GM23248 (cell line): ENCODE results near the gene PAQR8.

Experiments
- EZH2 ChIP-seq: fragments of 200-600 bp; sonication (generic); IDR thresholded peaks from 2 replicates; pipeline ENCODE4 v1.6.1; 2018; ENCODE audit warnings: antibody characterized with exemption, mild to moderate bottlenecking; ENCODE audit not compliant: insufficient read depth, poor library complexity, severe bottlenecking
- EZH2phosphoT487 ChIP-seq: fragments of 200-600 bp; sonication (generic); IDR thresholded peaks from 2 replicates; pipeline ENCODE4 v1.6.1; 2018; ENCODE audit warnings: antibody characterized with exemption, moderate library complexity, mild to moderate bottlenecking, low read depth; ENCODE audit not compliant: insufficient read depth

- TF ChIP-seq EZH2phosphoT487: no peak
- no peak for TF ChIP-seq EZH2
Measured at GRCh38 chr6:52381249-52381648, 19.3 kb downstream of the PAQR8 start.
